Fibroblast of lung (primary cell): ENCODE data around the gene KREMEN1.

ENCODE experiments used
- CTCF ChIP-seq, 2 donors: IDR thresholded peaks in 1 of 2; conservative IDR thresholded peaks in 1 of 2; 1 replicate in 1 of 2; 2 replicates in 1 of 2; pipeline ENCODE4 v1.5.1; 2011 to 2012; ENCODE audit warnings: low read length in 2 of 2, control low read depth in 1 of 2, inconsistent platforms in 1 of 2, low read depth in 1 of 2, mild to moderate bottlenecking in 1 of 2
- EZH2 ChIP-seq: IDR thresholded peaks from 2 replicates; pipeline ENCODE4 v1.5.1; 2012; ENCODE audit warnings: low read length, control low read depth, mild to moderate bottlenecking; ENCODE audit errors: missing control alignments

GRCh38 chr22:29216873-29217666, 144.2 kb downstream of the KREMEN1 start:
- TF ChIP-seq CTCF (conservative IDR thresholded peaks at IDR 0.05 in 1 of 2, IDR thresholded peaks at IDR 0.05 in 1 of 2; ENCODE audit: low read depth in 1 of 2, low read length in 2 of 2): no peak
- TF ChIP-seq EZH2: no peak
